GM19463 (cell line): ENCODE measurements around the gene PRDM12.

Experiments
- ATAC-seq: cut with Tn5 transposase; IDR thresholded peaks from one replicate; pipeline ENCODE4 v1.9.1; 2021; ENCODE audit warnings: mild to moderate bottlenecking, moderate library complexity; ENCODE audit not compliant: unreplicated experiment

The PRDM12 gene

DNA sequence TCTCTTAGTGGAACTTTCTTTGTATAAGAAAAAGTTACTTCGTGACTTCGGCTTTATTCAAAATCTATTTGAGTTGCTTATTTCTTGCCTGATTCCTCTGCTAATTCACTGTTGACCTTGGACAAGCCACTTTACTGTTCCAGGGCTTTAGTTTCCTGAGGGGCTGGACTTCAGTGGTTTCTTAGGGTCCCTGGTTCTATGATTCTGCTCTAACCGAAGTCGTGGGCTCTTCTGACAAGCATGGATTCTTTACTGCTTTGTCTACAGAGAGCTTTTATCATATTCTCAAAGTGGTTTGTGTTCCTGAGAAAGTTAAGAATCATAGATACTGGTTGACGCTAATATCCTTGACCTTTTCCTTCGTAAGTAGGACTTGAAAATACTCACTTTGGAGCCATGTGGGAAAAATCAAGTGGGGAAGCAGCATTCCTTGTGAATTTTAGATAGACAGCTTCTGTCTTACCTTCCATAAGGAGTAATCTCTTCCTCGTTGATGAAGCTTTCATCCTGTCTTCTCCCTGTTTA is 50.3 kb downstream of the PRDM12 start:
- ATAC-seq = no peak

DNA sequence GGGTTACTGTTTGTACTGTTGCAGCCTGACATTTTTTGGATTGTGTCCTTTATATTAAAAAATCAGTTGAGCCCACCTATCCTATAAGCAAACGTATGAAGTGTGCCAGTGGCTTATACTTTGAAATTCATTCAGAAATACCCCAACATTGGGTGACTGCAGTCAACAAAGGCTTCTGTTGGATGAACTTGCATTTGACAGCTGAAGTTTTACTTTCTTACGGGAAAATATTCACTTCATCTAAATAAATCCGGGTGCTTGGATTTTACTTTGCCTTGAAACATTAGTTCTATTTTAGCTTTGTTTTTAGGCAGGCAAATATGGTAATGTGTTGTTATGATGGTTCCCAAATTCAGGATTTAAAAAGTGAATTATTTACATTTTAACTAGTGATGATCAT is 50.9 kb downstream of the PRDM12 start:
- no peak for ATAC-seq

DNA sequence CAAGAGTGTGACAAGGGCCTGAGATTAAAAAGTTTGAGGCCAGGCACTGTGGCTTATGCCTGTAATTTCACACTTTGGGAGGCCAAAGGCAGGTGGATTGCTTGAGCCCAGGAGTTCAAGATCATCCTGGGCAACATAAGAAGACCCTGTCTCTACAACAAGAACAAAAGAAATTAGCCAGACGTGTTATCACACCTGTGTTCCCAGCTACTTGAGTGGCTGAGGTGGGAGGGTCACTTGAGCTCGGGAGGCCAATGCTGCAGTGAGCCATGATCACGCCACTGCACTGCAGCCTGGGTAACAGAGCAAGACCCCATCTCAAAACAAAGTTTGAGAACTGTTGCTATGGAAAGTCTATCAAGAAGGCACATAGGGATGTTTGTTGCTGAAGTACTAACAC is 54.2 kb downstream of the PRDM12 start:
- no peak for ATAC-seq

DNA sequence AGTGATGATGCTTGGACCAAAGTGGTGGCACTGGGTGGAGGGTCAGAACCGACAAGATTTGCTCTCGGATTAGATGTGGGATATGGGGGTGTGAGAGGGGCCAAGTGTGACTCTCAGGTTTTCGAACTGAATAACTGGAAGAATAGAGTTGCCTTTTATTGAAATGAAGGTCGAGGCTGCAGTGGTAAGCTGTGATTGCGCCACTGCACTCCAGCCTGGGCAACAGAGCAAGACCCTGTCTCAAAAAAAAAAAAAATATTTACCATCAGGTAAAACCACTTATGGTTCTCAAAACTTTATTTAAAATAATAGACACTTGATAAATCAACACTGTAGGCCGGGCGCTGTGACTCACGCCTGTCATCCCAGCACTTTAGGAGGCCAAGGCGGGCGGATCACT is 56.4 kb downstream of the PRDM12 start:
- ATAC-seq = no peak

DNA sequence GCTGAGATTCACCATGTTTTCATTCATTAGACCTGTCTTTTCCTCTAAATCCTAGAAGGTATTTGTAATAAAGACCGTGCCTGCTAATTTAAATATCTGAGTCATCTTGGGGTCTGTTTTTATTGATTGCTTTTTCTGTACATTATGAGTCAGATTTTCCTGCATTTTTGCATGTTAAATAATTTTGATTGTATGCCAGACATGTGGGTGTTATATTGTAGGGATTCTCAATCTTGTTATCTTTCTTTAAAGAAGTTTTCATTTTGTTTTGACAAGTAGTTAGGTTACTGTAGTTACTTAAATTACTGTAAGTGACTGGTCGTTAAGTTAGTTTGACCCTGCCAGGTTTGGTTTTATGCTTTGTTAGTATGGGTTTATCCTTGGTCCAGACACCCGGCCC is 64.3 kb downstream of the PRDM12 start:
- no peak for ATAC-seq

DNA sequence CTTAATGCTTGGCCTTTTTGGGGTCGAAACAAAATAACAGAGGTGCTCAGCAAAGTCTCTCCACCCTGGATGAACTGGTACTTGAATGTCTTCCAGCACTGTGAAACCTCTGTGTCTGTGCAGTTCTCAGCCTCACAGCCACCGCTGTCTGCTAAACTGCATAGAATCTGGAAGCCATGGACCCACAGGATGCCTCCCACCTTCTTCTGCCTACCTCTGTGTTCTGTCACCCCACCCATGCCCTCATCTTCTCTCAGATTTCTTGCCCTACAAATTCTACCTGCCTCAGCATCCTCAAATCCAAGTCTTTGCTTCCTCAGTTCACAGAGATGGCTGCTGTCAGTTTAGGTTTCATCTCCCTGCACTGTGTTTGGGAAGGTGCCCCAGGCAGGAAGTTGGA is 64.8 kb downstream of the PRDM12 start:
- ATAC-seq = no peak

DNA sequence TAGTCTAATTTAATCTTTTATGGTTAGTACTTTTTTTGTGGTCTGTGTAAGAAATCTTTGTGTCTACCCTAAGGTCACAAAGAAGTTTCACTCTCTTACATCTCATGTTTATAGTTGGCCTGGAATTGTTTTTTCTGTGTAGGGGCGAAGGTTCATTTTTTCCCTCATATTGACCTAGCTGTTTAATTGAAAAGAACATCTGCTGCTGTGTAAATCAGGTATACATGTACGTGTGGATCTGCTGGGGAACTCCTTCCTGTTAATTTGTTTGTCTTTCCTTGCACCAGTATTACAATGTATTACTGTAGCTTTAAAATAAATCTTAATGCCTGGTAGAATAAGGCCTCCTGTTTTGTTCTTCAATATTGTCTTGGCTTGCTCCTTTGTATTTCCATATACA is 67.0 kb downstream of the PRDM12 start:
- ATAC-seq = no peak

DNA sequence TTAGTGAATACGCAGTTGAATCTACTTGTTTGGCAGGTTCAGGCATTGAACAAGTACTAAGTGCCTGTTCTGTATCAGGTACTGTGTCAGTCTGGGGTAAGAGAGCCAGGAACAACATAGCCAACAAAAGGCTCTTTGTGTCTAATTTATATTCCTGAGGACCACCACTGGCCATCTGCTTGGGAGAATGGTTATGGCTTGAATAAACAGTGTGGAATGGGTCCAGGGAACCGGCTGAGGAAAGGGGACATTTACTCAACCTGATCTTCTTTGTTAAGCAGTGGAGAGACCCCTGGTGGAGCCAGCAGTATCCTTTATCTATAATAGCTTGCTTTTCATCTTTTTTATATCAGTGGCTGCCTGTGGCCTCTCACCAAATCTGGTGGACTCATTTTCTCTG is 67.7 kb downstream of the PRDM12 start:
- ATAC-seq = no peak
